ENCODE measurements around the gene CREB5.

The CREB5 gene

GRCh38 chr7:28571405-28571804 is 159.1 kb downstream of the CREB5 start:
- no peak for DNase-seq (ENCODE audit: extremely low read depth, low read depth)
- no peak overlapping the region for H3K4me3 ChIP-seq (replicated peaks; ENCODE audit: low read depth, low read length)
- TF ChIP-seq CTCF (IDR thresholded peaks at IDR 0.05; ENCODE audit: low read depth, low read length, missing control alignments) = no peak

GRCh38 chr7:28572321-28573058 is 160.2 kb downstream of the CREB5 start:
- TF ChIP-seq CTCF (IDR thresholded peaks at IDR 0.05; ENCODE audit: low read depth, low read length, missing control alignments) = no peak
- no peak for DNase-seq (ENCODE audit: extremely low read depth, low read depth)
- H3K4me3 ChIP-seq (replicated peaks; ENCODE audit: low read depth, low read length) = no peak overlapping the region

- H3K4me3 ChIP-seq (replicated peaks; ENCODE audit: low read depth, low read length) = no peak overlapping the region
- peak; percentile 72 for DNase-seq (ENCODE audit: extremely low read depth, low read depth)
- TF ChIP-seq CTCF (IDR thresholded peaks at IDR 0.05; ENCODE audit: low read depth, low read length, missing control alignments) = no peak
Observed at GRCh38 chr7:28573059-28573553, 160.8 kb downstream of the CREB5 start.

- TF ChIP-seq CTCF (IDR thresholded peaks at IDR 0.05; ENCODE audit: low read depth, low read length, missing control alignments) = no peak
- no peak for DNase-seq (ENCODE audit: extremely low read depth, low read depth)
- H3K4me3 ChIP-seq (replicated peaks; ENCODE audit: low read depth, low read length) = no peak overlapping the region
Observed at GRCh38 chr7:28573651-28574301, 161.5 kb downstream of the CREB5 start.

- DNase-seq (ENCODE audit: extremely low read depth, low read depth) = no peak
- H3K4me3 ChIP-seq (replicated peaks; ENCODE audit: low read depth, low read length) = no peak overlapping the region
- TF ChIP-seq CTCF (IDR thresholded peaks at IDR 0.05; ENCODE audit: low read depth, low read length, missing control alignments) = no peak
Observed at GRCh38 chr7:28575241-28575643, 162.9 kb downstream of the CREB5 start.

- no peak for DNase-seq (ENCODE audit: extremely low read depth, low read depth)
- H3K4me3 ChIP-seq (replicated peaks; ENCODE audit: low read depth, low read length) = no peak overlapping the region
- no peak for TF ChIP-seq CTCF (IDR thresholded peaks at IDR 0.05; ENCODE audit: low read depth, low read length, missing control alignments)
Observed at GRCh38 chr7:28576656-28577055, 164.3 kb downstream of the CREB5 start.

All from HFF-Myc (cell line).